Right renal pelvis (tissue), 4 donors: ENCODE data around the gene PSMC3IP. TPM values are rescaled to one million over a fixed set of nuclear protein-coding genes. Genes with fewer than 3 reads are reported as not detected.
"Not testable (repeated sequence)": the region's sequence is repeated elsewhere in the genome, so short reads cannot be mapped to it uniquely, and the experiment has no call there.

ENCODE experiments used
- DNase-seq, 4 donors: peaks; one replicate each; pipeline ENCODE4 v3.0.0-alpha.2; 2013; ENCODE audit warnings: low read depth in 4 of 4, low spot score in 3 of 4, missing footprints in 1 of 4
- polyA plus RNA-seq, 4 donors: library from polyadenylated mRNA; unstranded; fragments of 120-200 nt; gene quantifications; one replicate each; pipeline ENCODE4 v1.2.1, GENCODE V29; 2013; ENCODE audit not compliant: insufficient read length in 4 of 4

PSMC3IP gene
- 10 to 100 TPM; 16.7 to 17.9 (median 16.9) TPM for polyA plus RNA-seq

DNA sequence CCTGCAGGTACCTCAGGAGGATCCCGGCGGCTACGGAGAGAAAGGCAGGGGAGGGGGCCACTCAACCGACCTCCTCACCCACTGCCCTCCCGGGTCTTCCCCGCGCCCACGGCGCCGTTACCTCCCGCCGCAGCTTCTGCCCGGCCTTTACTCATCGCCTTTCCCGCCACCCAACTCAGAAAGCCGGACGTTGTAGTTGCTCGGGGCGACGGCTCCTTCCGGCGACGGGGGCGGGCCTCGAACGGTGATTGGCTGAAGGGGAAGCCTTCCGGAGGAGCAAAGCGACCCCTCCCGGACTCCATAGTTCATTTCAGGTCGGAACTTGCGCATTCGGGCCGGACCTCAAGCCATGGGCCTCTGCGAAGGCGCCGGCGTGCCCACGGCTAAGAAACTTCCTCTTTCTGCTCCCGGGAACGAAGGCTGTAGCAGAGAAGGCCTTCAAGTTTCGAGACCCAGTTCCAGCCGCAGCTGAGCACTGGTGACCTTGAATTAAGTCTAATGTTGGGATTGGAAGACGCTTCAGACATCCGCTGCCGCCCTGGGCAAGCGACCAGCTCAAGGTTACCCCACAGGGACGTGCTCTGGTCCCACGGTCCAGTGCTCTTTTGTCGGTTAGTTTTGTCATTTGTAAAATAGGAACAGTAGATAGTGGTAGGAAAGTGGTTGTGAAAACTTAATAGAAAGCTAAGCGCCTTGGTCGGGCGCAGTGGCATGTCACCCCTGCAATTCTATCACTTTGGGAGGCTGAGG lies at the start of gene PSMC3IP:
TSS of gene PSMC3IP (minus strand) at position 198 of the 750 bp plus-strand sequence. CDS start at position 155, 43 bp downstream.
- peak; percentile 84 to 88 (median 86) for DNase-seq

- no peak for DNase-seq
Measured at GRCh38 chr17:42623732-42624596, 46.4 kb upstream of the PSMC3IP start.

GRCh38 chr17:42623271-42623670 lies 45.7 kb upstream of the PSMC3IP start:
- no peak for DNase-seq

- DNase-seq: not testable (repeated sequence)
Measured at GRCh38 chr17:42621987-42622386, 44.5 kb upstream of the PSMC3IP start.

DNA sequence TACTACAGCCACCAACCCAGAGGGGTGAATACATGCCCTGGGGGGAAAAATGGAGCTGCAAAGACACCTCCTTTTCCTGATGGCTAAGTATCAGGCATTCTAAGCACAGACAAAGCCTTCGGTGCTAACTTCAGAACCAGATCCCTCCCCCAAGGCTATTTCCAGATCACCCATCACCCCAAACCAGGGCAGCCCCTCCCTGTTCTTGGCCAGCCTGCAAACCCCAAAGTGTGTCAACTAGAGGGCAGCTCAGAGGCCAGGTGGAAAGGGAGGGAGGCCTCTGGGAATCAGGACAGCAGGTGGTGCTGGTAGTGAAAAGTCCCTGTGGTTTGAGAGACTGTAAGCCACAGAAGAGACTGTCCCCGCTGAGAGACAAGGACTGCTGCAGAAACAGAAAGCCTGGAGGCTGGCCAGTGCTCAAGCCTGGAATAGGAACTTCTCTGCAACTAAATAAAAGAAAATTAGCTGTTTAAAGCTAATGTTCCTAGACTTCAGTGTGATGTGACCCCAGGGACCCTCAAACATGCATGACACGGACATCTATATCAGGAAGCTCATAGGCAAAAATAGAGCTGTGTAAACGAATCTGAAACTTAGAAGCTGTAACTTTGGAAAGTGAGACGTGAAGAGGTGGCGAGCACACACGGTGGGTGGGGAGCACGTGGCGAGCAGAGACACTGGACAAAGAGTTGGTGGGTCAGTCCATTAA lies 41.1 kb upstream of the PSMC3IP start:
- no peak for DNase-seq

GRCh38 chr17:42617956-42618431 lies 40.5 kb upstream of the PSMC3IP start:
- no peak for DNase-seq

DNA sequence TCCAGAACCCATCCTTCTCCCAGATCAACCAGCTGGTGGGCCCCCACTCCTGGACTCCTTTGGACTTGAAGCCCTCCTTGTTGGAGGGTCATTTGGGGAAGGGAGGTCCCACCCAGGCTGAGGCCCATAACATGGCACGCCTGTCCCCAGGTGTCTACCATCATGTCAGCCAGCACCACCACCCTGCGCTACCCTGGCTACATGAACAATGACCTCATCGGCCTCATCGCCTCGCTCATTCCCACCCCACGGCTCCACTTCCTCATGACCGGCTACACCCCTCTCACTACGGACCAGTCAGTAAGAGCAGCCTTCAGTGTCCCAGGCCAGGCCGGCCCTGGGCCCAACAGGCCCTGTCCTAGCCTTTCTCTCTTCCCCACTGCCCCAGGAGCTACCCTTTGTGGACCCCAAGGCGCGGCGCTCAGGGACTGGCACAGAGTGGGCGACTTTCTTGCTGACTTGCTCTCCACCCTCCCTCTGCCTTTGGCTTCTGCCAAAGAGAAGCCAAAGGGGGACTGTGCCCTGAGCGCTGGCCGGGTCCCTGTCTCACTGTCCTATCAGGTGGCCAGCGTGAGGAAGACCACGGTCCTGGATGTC lies 36.3 kb upstream of the PSMC3IP start:
- DNase-seq: no peak

GRCh38 chr17:42612013-42612412 lies 34.5 kb upstream of the PSMC3IP start:
- DNase-seq: no peak

GRCh38 chr17:42609814-42610801 lies 32.6 kb upstream of the PSMC3IP start:
- not testable (repeated sequence) for DNase-seq

DNA sequence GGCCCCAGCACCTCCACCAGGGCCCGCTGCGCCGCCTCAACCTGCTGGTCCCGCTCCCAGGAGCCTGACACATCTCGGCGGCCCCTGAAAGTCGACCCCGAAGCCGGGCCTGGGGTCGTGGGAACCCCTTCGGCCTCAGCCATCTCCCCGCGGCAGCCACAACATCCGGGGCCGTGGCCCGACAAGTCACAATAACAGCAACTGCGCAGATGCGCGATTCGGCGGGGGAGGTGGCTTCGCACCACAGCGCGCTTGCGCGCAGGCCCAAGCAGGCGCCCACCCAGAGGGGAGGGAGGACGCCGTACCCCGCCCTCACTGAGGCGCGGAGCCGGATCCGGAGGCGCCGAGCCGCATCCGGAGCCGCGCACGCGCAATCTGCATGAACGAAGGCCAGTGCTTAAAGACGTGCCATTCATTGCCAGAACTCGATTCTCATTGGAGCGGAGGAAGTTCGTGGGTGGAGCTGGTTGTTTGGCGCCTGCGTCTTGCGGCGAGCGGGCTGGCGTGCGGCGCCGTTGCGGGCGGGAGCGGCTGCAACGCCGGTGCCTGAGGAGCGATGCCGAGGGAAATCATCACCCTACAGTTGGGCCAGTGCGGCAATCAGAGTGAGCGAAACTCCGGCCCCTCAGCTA lies 31.8 kb upstream of the PSMC3IP start, which contains the start of the genes RETREG3 and TUBG1:
TSS of gene RETREG3 (minus strand) at position 193 of the 632 bp plus-strand sequence. CDS start at position 143, 50 bp downstream.
TSS of gene TUBG1 (plus strand) at position 502 of the 632 bp plus-strand sequence. CDS start at position 557, 55 bp downstream.
- DNase-seq: peak; percentile 98 to 100 (median 98)

- DNase-seq: no peak
Measured at GRCh38 chr17:42608305-42609181, 31.0 kb upstream of the PSMC3IP start.

DNA sequence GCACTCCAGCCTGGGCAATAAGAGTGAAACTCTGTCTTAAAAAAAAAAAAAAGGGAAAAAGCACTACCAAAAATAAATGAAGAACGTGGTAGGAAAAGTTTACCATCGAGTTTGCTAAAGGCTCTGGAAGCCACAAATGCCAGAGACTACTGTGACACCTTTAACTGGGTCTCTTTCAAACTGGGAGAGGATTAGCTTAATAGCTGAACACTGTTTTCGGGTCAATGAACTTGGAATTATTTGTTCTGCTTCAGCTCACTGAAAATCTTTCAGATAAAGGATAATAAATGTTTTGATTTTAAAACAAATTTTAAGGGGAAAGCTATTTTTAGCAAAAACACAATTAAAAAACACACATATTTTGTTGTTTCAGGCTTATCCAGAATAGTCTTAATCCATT lies 30.2 kb upstream of the PSMC3IP start:
- DNase-seq: no peak

- DNase-seq: no peak
Measured at GRCh38 chr17:42603318-42603717, 25.8 kb upstream of the PSMC3IP start.

- no peak for DNase-seq
Measured at GRCh38 chr17:42598905-42599304, 21.4 kb upstream of the PSMC3IP start.

DNA sequence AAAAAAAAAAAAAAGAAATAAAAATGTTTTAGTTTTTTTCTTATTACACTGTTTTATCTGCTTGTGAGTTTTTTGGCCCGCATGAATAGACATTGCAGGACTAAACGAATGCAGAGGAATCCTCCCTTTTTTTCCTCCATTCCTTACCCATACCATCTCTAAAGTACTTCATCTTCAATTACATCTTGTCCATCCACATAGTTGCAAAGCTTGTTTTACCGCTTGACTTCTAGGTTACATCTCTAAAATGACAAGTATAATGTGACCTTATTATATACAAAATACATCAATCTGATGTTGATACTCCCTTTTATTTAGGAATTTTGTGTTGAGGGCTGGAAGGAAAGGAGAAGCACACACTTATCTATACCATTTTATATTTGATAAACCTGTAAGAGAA lies 18.9 kb upstream of the PSMC3IP start:
- DNase-seq: no peak

DNA sequence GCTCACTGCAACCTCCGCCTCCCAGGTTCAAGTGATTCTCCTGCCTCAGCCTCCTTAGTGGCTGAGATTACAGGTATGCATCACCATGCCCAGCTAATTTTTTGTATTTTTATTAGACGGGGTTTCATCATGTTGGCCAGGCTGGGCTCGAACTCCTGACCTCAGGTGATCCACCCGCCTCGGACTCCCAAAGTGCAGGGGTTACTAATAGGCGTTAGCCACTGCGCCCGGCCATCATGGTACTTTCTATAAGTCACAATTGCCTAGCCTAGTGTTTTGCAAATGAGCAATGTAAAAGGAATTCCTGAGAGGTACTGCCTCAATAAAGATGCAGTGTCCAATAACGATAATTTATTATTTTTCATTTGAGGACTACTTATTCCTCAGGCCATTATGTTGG lies 13.9 kb upstream of the PSMC3IP start:
- DNase-seq: no peak

DNA sequence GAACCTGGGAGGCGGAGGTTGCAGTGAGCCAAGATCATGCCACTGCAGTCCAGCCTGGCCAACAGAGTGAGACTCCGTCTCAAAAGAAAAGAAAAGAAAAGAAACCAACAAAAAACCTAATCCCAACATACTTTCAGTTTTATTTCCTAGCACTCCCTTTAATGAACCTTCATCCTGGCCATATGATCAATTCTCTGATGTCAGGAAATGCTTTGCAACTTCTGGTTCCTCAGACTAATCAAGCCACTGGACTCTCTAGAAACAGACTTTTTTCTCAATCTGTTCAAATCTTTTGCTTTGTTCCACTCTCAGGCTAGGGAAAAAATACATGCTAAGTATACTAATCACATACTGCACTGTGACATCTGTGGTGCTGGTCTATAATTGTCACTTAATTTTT lies 13.4 kb upstream of the PSMC3IP start:
- DNase-seq: no peak
